ENCODE measurements around the gene KRTAP2-4. TPM values are rescaled to one million over a fixed set of nuclear protein-coding genes. Genes with fewer than 3 reads are reported as not detected.
"Not testable (repeated sequence)": the region's sequence is repeated elsewhere in the genome, so short reads cannot be mapped to it uniquely, and the experiment has no call there.

KRTAP2-4 gene
- total and polyA plus RNA-seq, 4 experiments from 2014 or later: not detected

- peaks cover 25 to 44% of the 10 kb centered on the region in 2 donors for H3K27me3 Mint-ChIP-seq
- H3K9me3 Mint-ChIP-seq: peaks cover 0 to 7% (median 0%) of the 10 kb centered on the region in 8 donors
- peaks cover 0 to 3% (median 0%) of the 10 kb centered on the region in 4 donors for H3K4me1 Mint-ChIP-seq
- ChIA-PET CTCF (ENCODE audit: partially characterized antibody) (interaction anchor here (0.8 kb wide), 1 partner anchor 743 kb away, joined by 3 read pairs; no protein-coding TSS in a partner anchor), POLR2A (ENCODE audit: partially characterized antibody) (interaction anchor here (1.2 kb wide), 1 partner anchor 36 kb away, joined by 3 read pairs; no protein-coding TSS in a partner anchor)
- H3K4me3 Mint-ChIP-seq: no peak overlapping the region
- no peak for DNase-seq
- Histone ChIP-seq H3K27me3 (ENCODE audit: insufficient read depth, low read length) (no peaks in the 10 kb centered on the region), H3K4me1 (ENCODE audit: insufficient read depth, low read length) (no peaks in the 10 kb centered on the region), H3K36me3 (ENCODE audit: insufficient read depth, low read length) (no peaks in the 10 kb centered on the region), H3K27ac (ENCODE audit: low read depth, low read length) (no peak overlapping the region), H3K9me3 (ENCODE audit: control insufficient read depth in 1 of 2, low read length in 2 of 2) (no peaks in the 10 kb centered on the region), H3K4me3 (ENCODE audit: low read length in 2 of 2) (no peak overlapping the region)
- H3K36me3 Mint-ChIP-seq: peaks cover 0 to 3% of the 10 kb centered on the region in 2 donors
- H3K27ac Mint-ChIP-seq: no peak overlapping the region
- intact Hi-C loops (cut with micrococcal nuclease): no loop called here
Measured at GRCh38 chr17:41058741-41059140, 6.9 kb downstream of the KRTAP2-4 start.

GRCh38 chr17:41057547-41057946 is 8.1 kb downstream of the KRTAP2-4 start:
- no peak overlapping the region for H3K27ac Mint-ChIP-seq
- peaks cover 0 to 3% of the 10 kb centered on the region in 2 donors for H3K36me3 Mint-ChIP-seq
- no peak overlapping the region for H3K4me3 ChIP-seq (ENCODE audit: low read length in 2 of 2)
- H3K4me1 Mint-ChIP-seq: peaks cover 0 to 5% (median 2%) of the 10 kb centered on the region in 4 donors
- H3K4me1 ChIP-seq (ENCODE audit: insufficient read depth, low read length): no peaks in the 10 kb centered on the region
- no peak overlapping the region for H3K27ac ChIP-seq (ENCODE audit: low read depth, low read length)
- H3K9me3 ChIP-seq (ENCODE audit: control insufficient read depth in 1 of 2, low read length in 2 of 2): no peaks in the 10 kb centered on the region
- H3K9me3 Mint-ChIP-seq: peaks cover 0 to 7% (median 1%) of the 10 kb centered on the region in 8 donors
- peaks cover 23 to 46% of the 10 kb centered on the region in 2 donors for H3K27me3 Mint-ChIP-seq
- ChIA-PET POLR2A (ENCODE audit: partially characterized antibody) (no interaction called here), CTCF (ENCODE audit: partially characterized antibody) (no interaction called here)
- intact Hi-C loops (cut with micrococcal nuclease): no loop called here
- H3K36me3 ChIP-seq (ENCODE audit: insufficient read depth, low read length): no peaks in the 10 kb centered on the region
- no peak for DNase-seq
- H3K27me3 ChIP-seq (ENCODE audit: insufficient read depth, low read length): no peaks in the 10 kb centered on the region
- H3K4me3 Mint-ChIP-seq: no peak overlapping the region

- CTCF ChIA-PET (ENCODE audit: partially characterized antibody); H3K36me3 ChIP-seq (ENCODE audit: insufficient read depth, low read length); H3K27me3 ChIP-seq (ENCODE audit: insufficient read depth, low read length); DNase-seq; POLR2A ChIA-PET (ENCODE audit: partially characterized antibody); H3K9me3 Mint-ChIP-seq; H3K36me3 Mint-ChIP-seq; H3K27ac ChIP-seq (ENCODE audit: low read depth, low read length); H3K4me3 ChIP-seq (ENCODE audit: low read length in 2 of 2); H3K9me3 ChIP-seq (ENCODE audit: control insufficient read depth in 1 of 2, low read length in 2 of 2); H3K4me3 Mint-ChIP-seq; H3K4me1 Mint-ChIP-seq; intact Hi-C loops (cut with micrococcal nuclease); H3K4me1 ChIP-seq (ENCODE audit: insufficient read depth, low read length); H3K27ac Mint-ChIP-seq: not testable (repeated sequence)
- H3K27me3 Mint-ChIP-seq: peaks cover 16 to 36% of the 10 kb centered on the region in 2 donors
Measured at GRCh38 chr17:41055130-41055529, 10.5 kb downstream of the KRTAP2-4 start, which contains the start of gene KRTAP2-2. KRTAP2-2 (minus strand) TSS chr17:41055230; CDS start chr17:41055211, 19 bp downstream.

GRCh38 chr17:41054556-41054955 is 11.1 kb downstream of the KRTAP2-4 start:
- H3K9me3 ChIP-seq (ENCODE audit: control insufficient read depth in 1 of 2, low read length in 2 of 2); H3K36me3 Mint-ChIP-seq; CTCF ChIA-PET (ENCODE audit: partially characterized antibody); H3K27me3 ChIP-seq (ENCODE audit: insufficient read depth, low read length); intact Hi-C loops (cut with micrococcal nuclease); DNase-seq; H3K4me3 ChIP-seq (ENCODE audit: low read length in 2 of 2); H3K4me1 ChIP-seq (ENCODE audit: insufficient read depth, low read length); POLR2A ChIA-PET (ENCODE audit: partially characterized antibody); H3K4me1 Mint-ChIP-seq; H3K27ac Mint-ChIP-seq; H3K27ac ChIP-seq (ENCODE audit: low read depth, low read length); H3K36me3 ChIP-seq (ENCODE audit: insufficient read depth, low read length); H3K4me3 Mint-ChIP-seq; H3K9me3 Mint-ChIP-seq: not testable (repeated sequence)
- H3K27me3 Mint-ChIP-seq: peaks cover 15 to 37% of the 10 kb centered on the region in 2 donors

- Histone ChIP-seq H3K4me3 (ENCODE audit: low read length in 2 of 2) (no peak overlapping the region), H3K36me3 (ENCODE audit: insufficient read depth, low read length) (no peaks in the 10 kb centered on the region), H3K9me3 (ENCODE audit: control insufficient read depth in 1 of 2, low read length in 2 of 2) (no peaks in the 10 kb centered on the region), H3K27ac (ENCODE audit: low read depth, low read length) (no peak overlapping the region), H3K27me3 (ENCODE audit: insufficient read depth, low read length) (no peaks in the 10 kb centered on the region), H3K4me1 (ENCODE audit: insufficient read depth, low read length) (no peaks in the 10 kb centered on the region)
- Mint-ChIP-seq H3K9me3 (peaks cover 0 to 7% (median 1%) of the 10 kb centered on the region in 8 donors), H3K4me1 (peaks cover 0 to 5% (median 1%) of the 10 kb centered on the region in 4 donors), H3K4me3 (no peak overlapping the region), H3K27ac (no peak overlapping the region), H3K27me3 (peaks cover 12 to 35% of the 10 kb centered on the region in 2 donors), H3K36me3 (peaks cover 0 to 3% of the 10 kb centered on the region in 2 donors)
- CTCF ChIA-PET (ENCODE audit: partially characterized antibody): no interaction called here
- POLR2A ChIA-PET (ENCODE audit: partially characterized antibody): no interaction called here
- DNase-seq: no peak
- intact Hi-C loops (cut with micrococcal nuclease): no loop called here
Measured at GRCh38 chr17:41054025-41054424, 11.7 kb downstream of the KRTAP2-4 start.

- no peaks in the 10 kb centered on the region for H3K4me1 ChIP-seq (ENCODE audit: insufficient read depth, low read length)
- no peak overlapping the region for H3K27ac ChIP-seq (ENCODE audit: low read depth, low read length)
- H3K27ac Mint-ChIP-seq: no peak overlapping the region
- no peak overlapping the region for H3K4me3 ChIP-seq (ENCODE audit: low read length in 2 of 2)
- H3K27me3 ChIP-seq (ENCODE audit: insufficient read depth, low read length): no peaks in the 10 kb centered on the region
- H3K9me3 Mint-ChIP-seq: peaks cover 0 to 5% (median 1%) of the 10 kb centered on the region in 8 donors
- no peaks in the 10 kb centered on the region for H3K9me3 ChIP-seq (ENCODE audit: control insufficient read depth in 1 of 2, low read length in 2 of 2)
- H3K36me3 ChIP-seq (ENCODE audit: insufficient read depth, low read length): no peaks in the 10 kb centered on the region
- peaks cover 0 to 5% (median 1%) of the 10 kb centered on the region in 4 donors for H3K4me1 Mint-ChIP-seq
- POLR2A ChIA-PET (ENCODE audit: partially characterized antibody): no interaction called here
- CTCF ChIA-PET (ENCODE audit: partially characterized antibody): no interaction called here
- peaks cover 14 to 35% of the 10 kb centered on the region in 2 donors for H3K27me3 Mint-ChIP-seq
- DNase-seq: no peak
- intact Hi-C loops (cut with micrococcal nuclease): no loop called here
- H3K4me3 Mint-ChIP-seq: no peak overlapping the region
- H3K36me3 Mint-ChIP-seq: peaks cover 0 to 2% of the 10 kb centered on the region in 2 donors
Measured at GRCh38 chr17:41052566-41052965, 13.1 kb downstream of the KRTAP2-4 start.

GRCh38 chr17:41049110-41049509 is 16.6 kb downstream of the KRTAP2-4 start:
- ChIA-PET POLR2A (ENCODE audit: partially characterized antibody) (no interaction called here), CTCF (ENCODE audit: partially characterized antibody) (no interaction called here)
- Mint-ChIP-seq H3K4me3 (no peak overlapping the region), H3K4me1 (peaks cover 0 to 5% (median 2%) of the 10 kb centered on the region in 4 donors), H3K27me3 (peaks cover 18 to 29% of the 10 kb centered on the region in 2 donors), H3K9me3 (peaks cover 0 to 3% (median 0%) of the 10 kb centered on the region in 8 donors), H3K27ac (no peak overlapping the region), H3K36me3 (no peaks in the 10 kb centered on the region)
- no peaks in the 10 kb centered on the region for H3K4me1 ChIP-seq (ENCODE audit: insufficient read depth, low read length)
- no peaks in the 10 kb centered on the region for H3K36me3 ChIP-seq (ENCODE audit: insufficient read depth, low read length)
- no peak overlapping the region for H3K4me3 ChIP-seq (ENCODE audit: low read length in 2 of 2)
- intact Hi-C loops (cut with micrococcal nuclease): no loop called here
- peaks cover 5% of the 10 kb centered on the region for H3K27me3 ChIP-seq (ENCODE audit: insufficient read depth, low read length)
- H3K27ac ChIP-seq (ENCODE audit: low read depth, low read length): no peak overlapping the region
- no peaks in the 10 kb centered on the region for H3K9me3 ChIP-seq (ENCODE audit: control insufficient read depth in 1 of 2, low read length in 2 of 2)
- DNase-seq: no peak
